ENCODE data around the gene XCL2.

XCL2 gene

DNA sequence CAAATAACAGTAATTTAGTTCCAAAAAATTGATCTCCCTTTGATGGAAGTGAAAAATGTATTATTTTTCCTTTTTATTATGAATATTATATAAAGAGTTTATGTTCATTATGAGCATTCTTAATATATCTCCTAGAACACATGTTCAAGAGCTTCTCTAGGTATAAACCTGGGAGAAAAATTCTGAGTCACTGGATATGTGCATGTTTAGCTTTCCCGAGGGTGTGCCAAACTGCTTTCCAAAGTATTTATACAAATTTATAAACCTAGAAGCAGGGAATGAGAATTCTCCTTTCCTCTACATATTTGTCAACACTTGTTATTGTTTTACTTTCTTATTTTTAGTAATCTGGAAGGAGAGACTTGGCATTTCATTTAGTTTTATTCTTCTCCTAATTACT lies 25.0 kb downstream of the XCL2 start:
- DNase-seq (ENCODE audit: insufficient read length, low spot score): no peak
- no peak for FAIRE-seq

GRCh38 chr1:168518201-168518689 lies 25.6 kb downstream of the XCL2 start:
- peak; percentile 11 for FAIRE-seq
- no peak for DNase-seq (ENCODE audit: insufficient read length, low spot score)

DNA sequence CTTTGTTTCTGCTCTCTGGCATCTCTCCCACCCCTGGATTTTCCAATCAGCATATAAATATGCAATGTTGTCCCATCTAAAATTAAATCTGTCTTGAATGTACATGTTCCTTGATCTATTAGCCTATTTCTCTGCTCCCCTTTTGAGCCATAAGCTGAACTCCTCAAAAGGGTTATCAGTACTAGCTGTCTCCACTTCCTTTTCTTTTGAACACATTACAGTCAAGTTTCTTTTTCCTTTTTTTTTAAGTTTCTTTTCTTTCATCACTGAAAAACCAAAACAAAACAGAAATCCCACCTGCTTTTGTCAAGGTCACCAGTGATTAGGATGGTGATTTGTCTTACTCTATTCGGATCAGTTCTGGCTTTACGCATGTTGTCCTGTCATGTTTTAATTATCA lies 29.3 kb downstream of the XCL2 start:
- DNase-seq (ENCODE audit: insufficient read length, low spot score) (no peak), FAIRE-seq (peak; percentile 23)

DNA sequence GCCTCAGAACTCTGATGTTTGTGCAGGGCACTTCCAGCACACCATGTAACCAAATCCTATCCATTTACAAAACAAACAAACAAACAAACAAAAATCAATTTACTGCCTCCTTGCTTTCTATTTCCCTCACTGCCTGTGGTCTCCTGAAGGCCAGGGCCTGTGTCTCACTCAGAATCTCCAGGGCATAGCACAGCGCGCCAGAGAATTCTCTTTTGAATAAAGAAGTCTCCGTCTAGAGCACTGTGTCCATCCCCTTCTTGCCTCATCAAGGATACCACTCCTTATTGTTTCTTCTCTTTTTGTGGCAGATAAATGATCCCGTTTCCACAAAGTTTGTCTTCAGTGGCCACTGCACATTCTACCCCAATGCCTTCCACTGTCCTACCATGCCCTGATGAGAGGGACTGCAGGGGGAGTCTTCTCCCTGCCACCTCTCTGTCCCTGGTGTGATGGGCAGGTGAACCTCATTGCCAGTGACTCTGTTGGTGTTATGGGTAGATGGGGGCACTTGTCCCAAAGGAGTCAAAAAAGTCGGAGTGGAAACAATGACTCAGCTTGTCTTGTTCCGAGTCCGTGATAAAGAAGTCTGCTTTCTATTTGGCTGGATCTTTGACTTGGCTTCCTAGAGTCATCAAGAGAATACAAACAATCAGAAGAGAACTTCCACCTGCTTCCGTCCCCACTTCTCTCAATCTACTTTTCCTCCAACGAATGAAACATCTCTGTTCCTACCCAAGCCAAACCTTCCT lies 30.0 kb downstream of the XCL2 start:
- FAIRE-seq: no peak
- no peak for DNase-seq (ENCODE audit: insufficient read length, low spot score)

- FAIRE-seq (no peak), DNase-seq (ENCODE audit: insufficient read length, low spot score) (no peak)
Observed at GRCh38 chr1:168512864-168513595, 30.8 kb downstream of the XCL2 start.

DNA sequence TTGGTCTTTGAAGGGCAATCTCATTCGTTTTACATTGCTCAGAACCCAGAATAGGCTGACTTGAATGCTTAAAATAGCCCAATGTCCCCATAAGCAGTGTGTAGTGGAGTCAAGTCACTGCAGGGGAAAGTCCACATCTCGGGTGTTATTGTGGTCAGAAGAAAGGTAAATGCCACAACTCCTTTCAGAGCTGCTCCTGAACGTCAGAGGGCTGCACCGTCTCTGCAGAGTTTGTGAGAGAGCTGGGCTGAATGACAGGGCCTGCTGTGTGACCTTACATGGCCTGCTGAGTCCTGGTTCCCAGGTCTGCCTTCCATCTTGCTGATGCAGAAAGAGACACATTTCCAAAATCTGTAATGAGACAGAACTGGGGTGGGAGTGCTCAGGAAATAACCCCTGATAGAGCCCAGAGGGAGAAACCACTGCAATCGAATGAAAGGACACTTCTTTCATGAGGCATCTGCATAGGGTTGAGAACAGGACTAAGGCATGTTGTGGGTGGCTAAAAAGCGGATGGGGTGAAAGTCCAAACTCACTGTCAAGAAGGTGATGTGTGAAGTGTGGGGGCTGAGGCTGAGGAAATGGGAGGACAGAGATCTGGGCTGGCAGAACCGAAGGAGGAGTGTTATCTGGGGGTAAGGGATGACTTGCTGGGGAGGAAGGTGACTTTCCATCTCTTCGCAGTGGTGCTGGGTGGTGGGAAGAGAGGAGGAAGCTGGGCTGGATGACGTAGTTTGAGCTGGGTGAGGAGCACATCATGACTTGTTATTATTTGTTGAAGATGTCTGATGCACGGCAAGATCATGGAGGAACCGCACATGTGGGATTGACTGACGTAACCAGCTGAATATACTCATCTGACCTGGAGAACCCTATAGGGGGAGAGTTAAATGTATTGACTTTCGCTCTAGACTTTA lies 33.7 kb downstream of the XCL2 start:
- FAIRE-seq (peak; percentile 61), DNase-seq (ENCODE audit: insufficient read length, low spot score) (no peak)

GRCh38 chr1:168509210-168509609 lies 34.6 kb downstream of the XCL2 start:
- no peak for FAIRE-seq

DNA sequence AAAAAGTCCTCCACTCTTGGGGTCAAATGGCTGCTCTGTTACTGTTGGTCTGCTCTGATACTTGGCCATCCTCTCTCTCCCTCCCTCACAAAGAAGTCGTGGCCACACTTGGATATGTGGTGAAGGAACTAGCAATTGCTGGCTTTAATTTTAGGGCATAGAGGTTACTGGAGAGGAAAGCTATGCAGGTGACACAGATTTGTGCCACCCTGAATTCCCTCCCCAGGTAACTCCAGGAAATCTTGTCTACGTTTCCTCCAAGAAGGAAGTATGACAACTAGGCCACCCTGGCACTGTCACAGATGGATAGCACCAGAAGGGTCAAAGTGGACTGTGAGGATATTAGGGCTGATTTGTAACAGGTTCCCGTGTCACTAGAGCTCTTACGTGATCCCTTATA lies 36.0 kb downstream of the XCL2 start:
- DNase-seq (ENCODE audit: insufficient read length, low spot score) (no peak), FAIRE-seq (no peak)

More at GRCh38 chr1:168509210-168509609, 34.6 kb downstream of the XCL2 start:
- DNase-seq (ENCODE audit: insufficient read length, low spot score): no peak

GRCh38 chr1:168507231-168507630 lies 36.6 kb downstream of the XCL2 start:
- DNase-seq (ENCODE audit: insufficient read length, low spot score) (no peak), FAIRE-seq (no peak)

- no peak for DNase-seq (ENCODE audit: insufficient read length, low spot score)
- no peak for FAIRE-seq
Observed at GRCh38 chr1:168506204-168506819, 37.5 kb downstream of the XCL2 start.

DNA sequence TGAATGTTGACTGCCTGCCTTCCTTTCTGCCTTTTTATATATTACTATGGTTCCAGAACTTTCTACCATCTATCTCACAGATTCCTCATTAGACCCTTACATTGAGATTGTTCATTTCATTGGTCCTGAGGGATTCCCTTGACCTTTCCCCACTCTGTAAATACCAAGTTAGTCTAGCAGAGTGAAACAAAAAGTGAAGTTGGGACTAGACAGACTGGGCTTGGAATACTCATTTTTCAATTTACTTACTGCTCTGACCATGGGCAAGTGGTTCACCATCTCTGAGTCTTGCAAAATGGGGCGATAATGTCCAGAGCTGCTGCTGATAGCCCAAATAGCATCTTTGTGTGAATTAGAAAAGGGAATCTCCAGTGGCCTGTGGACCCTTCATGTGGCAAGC lies 38.8 kb downstream of the XCL2 start:
- FAIRE-seq: no peak
- DNase-seq (ENCODE audit: insufficient read length, low spot score): no peak

GRCh38 chr1:168504064-168504837 lies 39.5 kb downstream of the XCL2 start:
- DNase-seq (ENCODE audit: insufficient read length, low spot score) (no peak), FAIRE-seq (peak; percentile 48)

GRCh38 chr1:168499688-168500049 lies 44.1 kb downstream of the XCL2 start:
- DNase-seq (ENCODE audit: insufficient read length, low spot score) (no peak), FAIRE-seq (peak; percentile 42)

DNA sequence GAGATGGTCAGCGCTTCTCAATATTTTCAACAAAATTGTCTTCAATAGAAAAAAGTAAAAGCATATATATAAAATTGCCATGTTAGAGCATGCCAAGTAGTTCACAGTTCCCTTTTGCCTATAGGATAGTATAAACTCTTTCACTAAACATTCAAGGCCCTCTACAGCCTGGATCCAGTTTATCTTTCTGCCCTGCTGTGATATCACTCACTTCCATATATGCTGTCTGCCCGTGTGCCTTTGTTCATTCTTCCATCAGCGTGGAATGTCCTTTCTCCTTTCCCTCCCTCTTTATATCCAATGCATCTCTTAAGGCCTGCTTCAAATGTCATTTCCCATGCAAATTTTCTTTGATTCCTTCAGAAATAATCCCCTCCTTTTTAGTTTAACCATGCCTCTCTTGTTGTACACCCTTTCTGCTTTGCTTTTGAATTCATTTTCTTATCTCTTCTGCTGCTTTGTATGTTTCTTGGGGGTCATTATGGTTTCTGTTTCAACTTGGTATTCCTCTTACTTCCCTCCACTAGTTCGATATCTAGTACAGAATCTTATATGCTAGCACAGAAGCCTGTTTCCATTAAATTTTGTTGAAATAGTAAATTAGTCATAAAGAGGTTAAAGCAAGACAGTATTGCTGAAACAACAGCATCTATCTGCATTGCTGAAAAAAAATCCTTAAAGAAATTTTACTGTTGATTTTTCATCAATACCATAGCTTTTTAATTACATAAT lies 44.7 kb downstream of the XCL2 start:
- no peak for DNase-seq (ENCODE audit: insufficient read length, low spot score)
- peak; percentile 61 for FAIRE-seq

- FAIRE-seq (no peak), DNase-seq (ENCODE audit: insufficient read length, low spot score) (no peak)
Observed at GRCh38 chr1:168498159-168498631, 45.6 kb downstream of the XCL2 start.

- DNase-seq (ENCODE audit: insufficient read length, low spot score) (no peak), FAIRE-seq (no peak)
Observed at GRCh38 chr1:168497376-168497950, 46.3 kb downstream of the XCL2 start.

- FAIRE-seq (no peak), DNase-seq (ENCODE audit: insufficient read length, low spot score) (no peak)
Observed at GRCh38 chr1:168491527-168492164, 52.2 kb downstream of the XCL2 start.
